Thymus (tissue), 11 donors: ENCODE results near the gene SNX33. TPM values are rescaled to one million over a fixed set of nuclear protein-coding genes. Genes with fewer than 3 reads are reported as not detected.
A peak's percentile ranks its signal among the peaks of the same experiment; 100 is the strongest.
"Not testable (repeated sequence)": the region's sequence is repeated elsewhere in the genome, so short reads cannot be mapped to it uniquely, and the experiment has no call there.

Experiments used
- DNase-seq, 9 donors: peaks; one replicate each; pipeline ENCODE4 v3.0.0-alpha.2; 2013; ENCODE audit warnings: low spot score in 9 of 9, low read depth in 6 of 9, missing footprints in 1 of 9
- H3K27ac ChIP-seq, 2 donors: one replicate each; pipeline ENCODE4 v1.5.1; 2013; ENCODE audit warnings: control low read depth in 1 of 2, low read depth in 1 of 2, low read length in 1 of 2, mild to moderate bottlenecking in 1 of 2, moderate library complexity in 1 of 2
- H3K27me3 ChIP-seq, 2 donors: one replicate each; pipeline ENCODE4 v1.5.1; 2013; ENCODE audit warnings: low read length in 1 of 2; ENCODE audit not compliant: control insufficient read depth in 2 of 2, insufficient read depth in 1 of 2
- H3K36me3 ChIP-seq, 2 donors: one replicate each; pipeline ENCODE4 v1.5.1; 2013; ENCODE audit warnings: low read length in 1 of 2, mild to moderate bottlenecking in 1 of 2, moderate library complexity in 1 of 2; ENCODE audit not compliant: control insufficient read depth in 2 of 2, insufficient read depth in 2 of 2
- H3K4me1 ChIP-seq, 2 donors: one replicate each; pipeline ENCODE4 v1.5.1; 2013; ENCODE audit warnings: low read length in 2 of 2; ENCODE audit not compliant: control insufficient read depth in 2 of 2, insufficient read depth in 2 of 2
- H3K4me3 ChIP-seq, 2 donors: one replicate each; pipeline ENCODE4 v1.5.1; 2013; ENCODE audit warnings: low read length in 2 of 2, control low read depth in 1 of 2, mild to moderate bottlenecking in 1 of 2
- H3K9me3 ChIP-seq, 2 donors: one replicate each; pipeline ENCODE4 v1.5.1; 2013; ENCODE audit warnings: low read length in 1 of 2, mild to moderate bottlenecking in 1 of 2; ENCODE audit not compliant: control insufficient read depth in 2 of 2, insufficient read depth in 1 of 2
- WGBS: extraction: QIAGEN DNeasy Blood & Tissue Kit; methylation state at CpG from one replicate; pipeline ENCODE4 v1.1.7; 2013; 5-methylcytosine and 5-hydroxymethylcytosine counted together
- polyA plus RNA-seq: library from polyadenylated mRNA; stranded (reverse); fragments of 200-250 nt; gene quantifications from one replicate; pipeline ENCODE4 v1.2.3, GENCODE V29; 2013
- total RNA-seq: library from RNA; stranded (reverse); fragments of 120-200 nt; gene quantifications from one replicate; pipeline ENCODE4 v1.2.4, GENCODE V29; 2013
- donor health status: healthy.

Gene SNX33
- total and polyA plus RNA-seq, 2 donors = 4.3 to 11.3 TPM

GRCh38 chr15:75699961-75700874 lies 52.5 kb downstream of the SNX33 start:
- H3K4me3 ChIP-seq, H3K27me3 ChIP-seq, H3K36me3 ChIP-seq, DNase-seq, H3K9me3 ChIP-seq: not testable (repeated sequence)
- peak overlapping the region in 1 of 2 donors; percentile 4 for H3K27ac ChIP-seq
- H3K4me1 ChIP-seq = peaks cover 2 to 10% of the 10 kb centered on the region in 2 donors
- 20% methylated on average over 15 of the region's 17 CpGs for WGBS

- H3K4me1 ChIP-seq, H3K36me3 ChIP-seq, H3K27ac ChIP-seq, H3K27me3 ChIP-seq, H3K4me3 ChIP-seq, DNase-seq, H3K9me3 ChIP-seq: not testable (repeated sequence)
- WGBS = 95% methylated on average over 13 of the region's 13 CpGs
Observed at GRCh38 chr15:75701071-75702003, 53.6 kb downstream of the SNX33 start.

GRCh38 chr15:75702436-75702835 lies 54.7 kb downstream of the SNX33 start:
- Histone ChIP-seq H3K4me1 (peaks cover 0 to 5% of the 10 kb centered on the region in 2 donors), H3K36me3 (no peaks in the 10 kb centered on the region), H3K4me3 (no peak overlapping the region), H3K9me3 (no peaks in the 10 kb centered on the region), H3K27ac (no peak overlapping the region), H3K27me3 (no peaks in the 10 kb centered on the region)
- WGBS = 69% methylated on average over 6 of the region's 6 CpGs
- no peak for DNase-seq

GRCh38 chr15:75703440-75704262 lies 55.9 kb downstream of the SNX33 start:
- not testable (repeated sequence) for H3K27ac ChIP-seq, H3K36me3 ChIP-seq, H3K27me3 ChIP-seq, H3K4me1 ChIP-seq, H3K4me3 ChIP-seq, H3K9me3 ChIP-seq, DNase-seq
- 93% methylated on average over 8 of the region's 18 CpGs for WGBS

GRCh38 chr15:75704263-75704615 lies 56.5 kb downstream of the SNX33 start:
- no peaks in the 10 kb centered on the region for H3K27me3 ChIP-seq
- H3K4me1 ChIP-seq = peaks cover 0 to 5% of the 10 kb centered on the region in 2 donors
- H3K27ac ChIP-seq = no peak overlapping the region
- H3K36me3 ChIP-seq = no peaks in the 10 kb centered on the region
- WGBS = 97% methylated on average over 6 of the region's 6 CpGs
- DNase-seq = no peak
- H3K9me3 ChIP-seq = no peaks in the 10 kb centered on the region
- H3K4me3 ChIP-seq = no peak overlapping the region

- Histone ChIP-seq H3K4me1 (peaks cover 0 to 5% of the 10 kb centered on the region in 2 donors), H3K27ac (no peak overlapping the region), H3K4me3 (no peak overlapping the region), H3K27me3 (no peaks in the 10 kb centered on the region), H3K9me3 (no peaks in the 10 kb centered on the region), H3K36me3 (no peaks in the 10 kb centered on the region)
- WGBS = 98% methylated on average over 9 of the region's 9 CpGs
- DNase-seq = no peak
Observed at GRCh38 chr15:75704618-75705017, 56.9 kb downstream of the SNX33 start.

- not testable (repeated sequence) for DNase-seq, H3K27me3 ChIP-seq, H3K9me3 ChIP-seq, H3K27ac ChIP-seq, H3K36me3 ChIP-seq, H3K4me1 ChIP-seq, H3K4me3 ChIP-seq
- 98% methylated on average over 5 of the region's 5 CpGs for WGBS
Observed at GRCh38 chr15:75705375-75705774, 57.7 kb downstream of the SNX33 start.

- H3K9me3 ChIP-seq = no peaks in the 10 kb centered on the region
- H3K4me1 ChIP-seq = peaks cover 0 to under 1% of the 10 kb centered on the region in 2 donors
- no peaks in the 10 kb centered on the region for H3K36me3 ChIP-seq
- 94% methylated on average over 14 of the region's 14 CpGs for WGBS
- H3K27me3 ChIP-seq = no peaks in the 10 kb centered on the region
- H3K27ac ChIP-seq = no peak overlapping the region
- DNase-seq = no peak
- H3K4me3 ChIP-seq = no peak overlapping the region
Observed at GRCh38 chr15:75705854-75706681, 58.4 kb downstream of the SNX33 start.
